Measurements from ENCODE around the gene MAPK8IP1.

Gene MAPK8IP1

DNA sequence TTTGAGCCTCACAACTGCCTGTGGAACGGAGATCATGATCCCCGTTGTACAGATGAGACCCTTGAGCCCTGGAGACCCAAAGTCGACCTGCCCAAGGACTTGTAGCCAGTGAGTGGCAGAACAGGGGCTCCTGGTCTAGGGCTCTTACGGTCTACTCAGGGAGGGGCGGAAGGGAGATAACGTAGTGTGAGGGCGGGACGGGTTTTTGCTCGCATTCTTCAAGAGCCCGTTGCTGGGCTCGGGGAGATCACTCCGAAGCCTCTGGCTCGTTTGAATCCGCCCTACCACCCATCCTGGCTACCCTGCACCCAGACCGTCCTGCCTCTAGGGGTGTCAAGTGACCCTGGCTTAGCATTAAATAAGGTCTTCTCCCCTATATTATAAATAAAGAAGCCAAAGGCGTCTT lies 37.5 kb upstream of the MAPK8IP1 start (continued):
- TF ChIP-seq, protein P1, sequence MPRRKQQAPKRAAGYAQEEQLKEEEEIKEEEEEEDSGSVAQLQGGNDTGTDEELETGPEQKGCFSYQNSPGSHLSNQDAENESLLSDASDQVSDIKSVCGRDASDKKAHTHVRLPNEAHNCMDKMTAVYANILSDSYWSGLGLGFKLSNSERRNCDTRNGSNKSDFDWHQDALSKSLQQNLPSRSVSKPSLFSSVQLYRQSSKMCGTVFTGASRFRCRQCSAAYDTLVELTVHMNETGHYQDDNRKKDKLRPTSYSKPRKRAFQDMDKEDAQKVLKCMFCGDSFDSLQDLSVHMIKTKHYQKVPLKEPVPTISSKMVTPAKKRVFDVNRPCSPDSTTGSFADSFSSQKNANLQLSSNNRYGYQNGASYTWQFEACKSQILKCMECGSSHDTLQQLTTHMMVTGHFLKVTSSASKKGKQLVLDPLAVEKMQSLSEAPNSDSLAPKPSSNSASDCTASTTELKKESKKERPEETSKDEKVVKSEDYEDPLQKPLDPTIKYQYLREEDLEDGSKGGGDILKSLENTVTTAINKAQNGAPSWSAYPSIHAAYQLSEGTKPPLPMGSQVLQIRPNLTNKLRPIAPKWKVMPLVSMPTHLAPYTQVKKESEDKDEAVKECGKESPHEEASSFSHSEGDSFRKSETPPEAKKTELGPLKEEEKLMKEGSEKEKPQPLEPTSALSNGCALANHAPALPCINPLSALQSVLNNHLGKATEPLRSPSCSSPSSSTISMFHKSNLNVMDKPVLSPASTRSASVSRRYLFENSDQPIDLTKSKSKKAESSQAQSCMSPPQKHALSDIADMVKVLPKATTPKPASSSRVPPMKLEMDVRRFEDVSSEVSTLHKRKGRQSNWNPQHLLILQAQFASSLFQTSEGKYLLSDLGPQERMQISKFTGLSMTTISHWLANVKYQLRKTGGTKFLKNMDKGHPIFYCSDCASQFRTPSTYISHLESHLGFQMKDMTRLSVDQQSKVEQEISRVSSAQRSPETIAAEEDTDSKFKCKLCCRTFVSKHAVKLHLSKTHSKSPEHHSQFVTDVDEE (CRISPR knock-in tag; IDR thresholded peaks at IDR 0.05), result no peak
- TF ChIP-seq PPARA (CRISPR knock-in tag; IDR thresholded peaks at IDR 0.05; ENCODE audit: borderline replicate concordance) (no peak), RARB (CRISPR knock-in tag; IDR thresholded peaks at IDR 0.05) (no peak), OSR1 (CRISPR knock-in tag; IDR thresholded peaks at IDR 0.05) (no peak), GLIS3 (CRISPR knock-in tag; IDR thresholded peaks at IDR 0.05) (no peak), ZC3H10 (CRISPR knock-in tag; IDR thresholded peaks at IDR 0.05) (no peak)
- TF ChIP-seq, protein P2, sequence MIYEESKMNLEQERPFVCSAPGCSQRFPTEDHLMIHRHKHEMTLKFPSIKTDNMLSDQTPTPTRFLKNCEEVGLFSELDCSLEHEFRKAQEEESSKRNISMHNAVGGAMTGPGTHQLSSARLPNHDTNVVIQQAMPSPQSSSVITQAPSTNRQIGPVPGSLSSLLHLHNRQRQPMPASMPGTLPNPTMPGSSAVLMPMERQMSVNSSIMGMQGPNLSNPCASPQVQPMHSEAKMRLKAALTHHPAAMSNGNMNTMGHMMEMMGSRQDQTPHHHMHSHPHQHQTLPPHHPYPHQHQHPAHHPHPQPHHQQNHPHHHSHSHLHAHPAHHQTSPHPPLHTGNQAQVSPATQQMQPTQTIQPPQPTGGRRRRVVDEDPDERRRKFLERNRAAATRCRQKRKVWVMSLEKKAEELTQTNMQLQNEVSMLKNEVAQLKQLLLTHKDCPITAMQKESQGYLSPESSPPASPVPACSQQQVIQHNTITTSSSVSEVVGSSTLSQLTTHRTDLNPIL (CRISPR knock-in tag; IDR thresholded peaks at IDR 0.05; ENCODE audit: low read depth), result no peak

GRCh38 chr11:45848654-45849081 lies 36.8 kb upstream of the MAPK8IP1 start:
- ATAC-seq, result no peak
- TF ChIP-seq BACH2 (CRISPR knock-in tag; IDR thresholded peaks at IDR 0.05; ENCODE audit: borderline replicate concordance), result no peak
- no peak for TF ChIP-seq ZFP30 (CRISPR knock-in tag; IDR thresholded peaks at IDR 0.05)
- TF ChIP-seq, protein P3, sequence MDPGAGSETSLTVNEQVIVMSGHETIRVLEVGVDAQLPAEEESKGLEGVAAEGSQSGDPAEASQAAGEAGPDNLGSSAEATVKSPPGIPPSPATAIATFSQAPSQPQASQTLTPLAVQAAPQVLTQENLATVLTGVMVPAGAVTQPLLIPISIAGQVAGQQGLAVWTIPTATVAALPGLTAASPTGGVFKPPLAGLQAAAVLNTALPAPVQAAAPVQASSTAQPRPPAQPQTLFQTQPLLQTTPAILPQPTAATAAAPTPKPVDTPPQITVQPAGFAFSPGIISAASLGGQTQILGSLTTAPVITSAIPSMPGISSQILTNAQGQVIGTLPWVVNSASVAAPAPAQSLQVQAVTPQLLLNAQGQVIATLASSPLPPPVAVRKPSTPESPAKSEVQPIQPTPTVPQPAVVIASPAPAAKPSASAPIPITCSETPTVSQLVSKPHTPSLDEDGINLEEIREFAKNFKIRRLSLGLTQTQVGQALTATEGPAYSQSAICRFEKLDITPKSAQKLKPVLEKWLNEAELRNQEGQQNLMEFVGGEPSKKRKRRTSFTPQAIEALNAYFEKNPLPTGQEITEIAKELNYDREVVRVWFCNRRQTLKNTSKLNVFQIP (CRISPR knock-in tag; IDR thresholded peaks at IDR 0.05; ENCODE audit: borderline replicate concordance, low read depth), result no peak
- no peak for TF ChIP-seq ZNF8 (CRISPR knock-in tag; IDR thresholded peaks at IDR 0.05)
- TF ChIP-seq ZFP3 (CRISPR knock-in tag; IDR thresholded peaks at IDR 0.05), result no peak

DNA sequence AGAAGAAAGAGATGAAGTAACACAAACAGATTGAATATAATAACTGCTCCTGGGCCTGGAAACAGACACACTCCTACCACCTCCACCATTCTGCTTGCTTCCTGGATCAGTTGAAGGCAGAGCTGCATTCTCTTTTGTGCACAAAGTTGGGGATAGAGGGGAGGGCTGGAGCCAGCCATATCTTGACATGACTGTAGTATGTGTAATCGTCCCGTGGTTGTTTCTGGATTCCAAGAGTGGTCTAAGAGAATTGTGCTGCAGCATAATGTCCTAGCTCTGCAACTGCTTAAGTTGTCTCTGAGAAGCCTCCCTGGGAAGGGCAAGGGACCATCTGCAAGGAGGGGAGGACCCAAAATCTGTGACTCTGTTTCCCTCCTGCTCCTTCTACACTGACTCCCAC lies 35.0 kb upstream of the MAPK8IP1 start:
- ATAC-seq, result no peak
- no peak for TF ChIP-seq TCF4 (CRISPR knock-in tag; IDR thresholded peaks at IDR 0.05; ENCODE audit: borderline replicate concordance)
- TF ChIP-seq, protein P3 (CRISPR knock-in tag; IDR thresholded peaks at IDR 0.05; ENCODE audit: borderline replicate concordance, low read depth), result no peak
- no peak for TF ChIP-seq ZNF70 (CRISPR knock-in tag; IDR thresholded peaks at IDR 0.05)
- no peak for TF ChIP-seq ISL1 (CRISPR knock-in tag; IDR thresholded peaks at IDR 0.05)
- TF ChIP-seq, protein P4, sequence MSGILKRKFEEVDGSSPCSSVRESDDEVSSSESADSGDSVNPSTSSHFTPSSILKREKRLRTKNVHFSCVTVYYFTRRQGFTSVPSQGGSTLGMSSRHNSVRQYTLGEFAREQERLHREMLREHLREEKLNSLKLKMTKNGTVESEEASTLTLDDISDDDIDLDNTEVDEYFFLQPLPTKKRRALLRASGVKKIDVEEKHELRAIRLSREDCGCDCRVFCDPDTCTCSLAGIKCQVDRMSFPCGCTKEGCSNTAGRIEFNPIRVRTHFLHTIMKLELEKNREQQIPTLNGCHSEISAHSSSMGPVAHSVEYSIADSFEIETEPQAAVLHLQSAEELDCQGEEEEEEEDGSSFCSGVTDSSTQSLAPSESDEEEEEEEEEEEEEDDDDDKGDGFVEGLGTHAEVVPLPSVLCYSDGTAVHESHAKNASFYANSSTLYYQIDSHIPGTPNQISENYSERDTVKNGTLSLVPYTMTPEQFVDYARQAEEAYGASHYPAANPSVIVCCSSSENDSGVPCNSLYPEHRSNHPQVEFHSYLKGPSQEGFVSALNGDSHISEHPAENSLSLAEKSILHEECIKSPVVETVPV (CRISPR knock-in tag; IDR thresholded peaks at IDR 0.05), result no peak

GRCh38 chr11:45851228-45851627 lies 34.2 kb upstream of the MAPK8IP1 start:
- no peak for ATAC-seq
- TF ChIP-seq ZNF70 (CRISPR knock-in tag; IDR thresholded peaks at IDR 0.05) (no peak), PPARA (CRISPR knock-in tag; IDR thresholded peaks at IDR 0.05; ENCODE audit: borderline replicate concordance) (no peak), ESRRG (CRISPR knock-in tag; IDR thresholded peaks at IDR 0.05) (no peak), ZNF8 (CRISPR knock-in tag; IDR thresholded peaks at IDR 0.05) (no peak), BACH2 (CRISPR knock-in tag; IDR thresholded peaks at IDR 0.05; ENCODE audit: borderline replicate concordance) (no peak), TOX (CRISPR knock-in tag; IDR thresholded peaks at IDR 0.05; ENCODE audit: borderline replicate concordance) (no peak), CSDC2 (CRISPR knock-in tag; IDR thresholded peaks at IDR 0.05) (no peak), RARB (CRISPR knock-in tag; IDR thresholded peaks at IDR 0.05) (no peak), GLIS3 (CRISPR knock-in tag; IDR thresholded peaks at IDR 0.05) (no peak), ZFP30 (CRISPR knock-in tag; IDR thresholded peaks at IDR 0.05) (no peak), ZFP3 (CRISPR knock-in tag; IDR thresholded peaks at IDR 0.05) (no peak), ARNTL (CRISPR knock-in tag; IDR thresholded peaks at IDR 0.05; ENCODE audit: borderline replicate concordance, low read depth) (no peak), ZC3H10 (CRISPR knock-in tag; IDR thresholded peaks at IDR 0.05) (no peak)
- TF ChIP-seq, protein P2 (CRISPR knock-in tag; IDR thresholded peaks at IDR 0.05; ENCODE audit: low read depth), result no peak
- TF ChIP-seq, protein P1 (CRISPR knock-in tag; IDR thresholded peaks at IDR 0.05), result no peak
- TF ChIP-seq, protein P3 (CRISPR knock-in tag; IDR thresholded peaks at IDR 0.05; ENCODE audit: borderline replicate concordance, low read depth), result no peak

Measured in SK-N-SH treated with all-trans-retinoic acid at 6 μM for 48 hours (cell line).